OCI-LY3 (cell line): ENCODE results near the gene CHID1.

Experiments
- H2AFZ ChIP-seq: fragments of 200-600, 300-600 bp; shearing (Covaris generic); 2 replicates; pipeline ENCODE4 v1.6.0; 2014; ENCODE audit warnings: antibody characterized with exemption, low read depth, low read length
- H3K27ac ChIP-seq: fragments of 200-600, 300-600 bp; sonication (generic); 2 replicates; pipeline ENCODE4 v1.5.1; 2014; ENCODE audit warnings: mild to moderate bottlenecking, low read length, moderate library complexity, mixed read lengths
- H3K27me3 ChIP-seq: fragments of 200-600, 300-600 bp; sonication (generic); 2 replicates; pipeline ENCODE4 v1.6.1; 2014; ENCODE audit warnings: low read depth, low read length, mixed read lengths
- H3K36me3 ChIP-seq: fragments of 200-600, 300-600 bp; sonication (generic); replicated peaks from 2 replicates; pipeline ENCODE3; 2014; ENCODE audit warnings: low read depth, low read length, mixed read lengths
- H3K4me1 ChIP-seq: fragments of 300-600, 200-600 bp; sonication (generic); 2 replicates; pipeline ENCODE4 v1.6.1; 2014; ENCODE audit warnings: low read length, mixed read lengths
- H3K4me2 ChIP-seq: fragments of 200-600, 300-600 bp; sonication (generic); 2 replicates; pipeline ENCODE4 v1.6.1; 2014; ENCODE audit warnings: low read length, mixed read lengths
- H3K4me3 ChIP-seq: fragments of 300-600, 200-600 bp; sonication (generic); 2 replicates; pipeline ENCODE4 v1.5.1; 2014; ENCODE audit warnings: antibody characterized with exemption, mild to moderate bottlenecking, low read length, moderate library complexity
- H3K79me2 ChIP-seq: fragments of 300-600, 200-600 bp; shearing (Covaris generic); 2 replicates; pipeline ENCODE4 v1.6.1; 2014; ENCODE audit warnings: mild to moderate bottlenecking, low read length, mixed read lengths
- H3K9ac ChIP-seq: fragments of 300-600, 200-600 bp; shearing (Covaris generic); 2 replicates; pipeline ENCODE4 v1.6.0; 2014; ENCODE audit warnings: mild to moderate bottlenecking, low read length, moderate library complexity
- H3K9me3 ChIP-seq: fragments of 200-600, 300-600 bp; shearing (Covaris generic); 2 replicates; pipeline ENCODE4 v1.6.1; 2014; ENCODE audit warnings: low read length, mixed read lengths; ENCODE audit not compliant: insufficient read depth
- H4K20me1 ChIP-seq: fragments of 200-600, 300-600 bp; sonication (generic); 2 replicates; pipeline ENCODE4 v1.6.1; 2016; ENCODE audit warnings: low read length, mixed read lengths; ENCODE audit not compliant: insufficient read depth
- EZH2phosphoT487 ChIP-seq: fragments of 200-600 bp; shearing (Covaris generic); IDR thresholded peaks from 2 replicates; pipeline ENCODE4 v1.6.1; 2018; ENCODE audit warnings: antibody characterized with exemption, mixed run types, low read depth
- TF ChIP-seq, protein P1 (sequence below): fragments of 200-600, 300-600 bp; sonication (generic); IDR thresholded peaks from 2 replicates; pipeline ENCODE4 v1.5.1; 2014; ENCODE audit warnings: antibody characterized with exemption, low read length, low read depth

Gene CHID1

DNA sequence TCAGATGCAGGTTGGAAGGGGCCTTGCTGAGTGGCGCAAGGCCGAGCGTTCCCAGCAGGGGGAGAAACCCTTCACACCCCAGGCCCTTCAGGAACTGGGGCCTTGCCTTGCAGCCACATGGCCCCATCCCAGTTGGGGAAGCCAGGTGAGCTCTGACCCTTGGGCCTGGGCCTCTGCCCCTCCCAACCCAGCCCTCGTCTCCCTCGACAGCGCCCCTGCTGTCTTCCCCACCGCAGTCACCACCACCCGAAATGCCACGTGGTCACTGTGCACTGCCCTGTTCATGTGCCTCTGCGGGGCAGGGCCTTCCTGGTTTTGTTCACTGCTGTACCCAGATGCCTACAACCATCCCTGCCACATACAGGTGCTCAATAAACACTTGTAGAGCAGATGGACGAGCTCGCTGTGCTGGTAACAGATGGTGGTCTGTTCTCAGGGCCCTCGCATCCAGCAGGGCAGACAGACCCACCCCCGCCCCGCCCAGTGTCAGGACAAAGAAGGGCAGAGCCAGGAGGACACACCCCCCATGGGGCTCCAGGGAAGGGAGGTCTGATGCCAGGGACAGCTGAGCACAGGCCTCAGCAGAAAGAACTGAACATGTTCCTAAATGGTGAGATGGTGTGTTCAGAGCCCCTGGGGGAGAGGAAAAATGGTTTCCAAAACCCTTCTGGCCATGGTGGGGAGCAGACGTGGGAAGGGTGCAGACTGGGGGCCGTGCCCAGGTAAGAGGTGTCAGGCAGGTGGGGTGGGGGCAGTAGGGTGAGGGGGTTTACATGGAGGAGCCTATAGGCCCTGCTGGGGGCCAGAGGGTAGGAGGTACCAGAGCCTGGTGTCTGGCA is 72.0 kb downstream of the CHID1 start:
- H3K27me3 ChIP-seq, result no peaks in the 10 kb centered on the region
- no peak overlapping the region for H3K4me2 ChIP-seq
- H3K9me3 ChIP-seq, result no peaks in the 10 kb centered on the region
- H4K20me1 ChIP-seq, result peaks cover 19% of the 10 kb centered on the region
- H2AFZ ChIP-seq, result no peak overlapping the region
- H3K4me3 ChIP-seq, result no peak overlapping the region
- peaks cover 13% of the 10 kb centered on the region for H3K36me3 ChIP-seq
- peaks cover 14% of the 10 kb centered on the region for H3K4me1 ChIP-seq
- TF ChIP-seq EZH2phosphoT487, result no peak
- TF ChIP-seq, protein P1, sequence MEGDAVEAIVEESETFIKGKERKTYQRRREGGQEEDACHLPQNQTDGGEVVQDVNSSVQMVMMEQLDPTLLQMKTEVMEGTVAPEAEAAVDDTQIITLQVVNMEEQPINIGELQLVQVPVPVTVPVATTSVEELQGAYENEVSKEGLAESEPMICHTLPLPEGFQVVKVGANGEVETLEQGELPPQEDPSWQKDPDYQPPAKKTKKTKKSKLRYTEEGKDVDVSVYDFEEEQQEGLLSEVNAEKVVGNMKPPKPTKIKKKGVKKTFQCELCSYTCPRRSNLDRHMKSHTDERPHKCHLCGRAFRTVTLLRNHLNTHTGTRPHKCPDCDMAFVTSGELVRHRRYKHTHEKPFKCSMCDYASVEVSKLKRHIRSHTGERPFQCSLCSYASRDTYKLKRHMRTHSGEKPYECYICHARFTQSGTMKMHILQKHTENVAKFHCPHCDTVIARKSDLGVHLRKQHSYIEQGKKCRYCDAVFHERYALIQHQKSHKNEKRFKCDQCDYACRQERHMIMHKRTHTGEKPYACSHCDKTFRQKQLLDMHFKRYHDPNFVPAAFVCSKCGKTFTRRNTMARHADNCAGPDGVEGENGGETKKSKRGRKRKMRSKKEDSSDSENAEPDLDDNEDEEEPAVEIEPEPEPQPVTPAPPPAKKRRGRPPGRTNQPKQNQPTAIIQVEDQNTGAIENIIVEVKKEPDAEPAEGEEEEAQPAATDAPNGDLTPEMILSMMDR, result no peak
- no peak overlapping the region for H3K9ac ChIP-seq
- no peak overlapping the region for H3K27ac ChIP-seq
- peaks cover 28% of the 10 kb centered on the region for H3K79me2 ChIP-seq

GRCh38 chr11:837990-838307 is 72.7 kb downstream of the CHID1 start:
- Histone ChIP-seq H4K20me1 (peaks cover 19% of the 10 kb centered on the region), H3K36me3 (peaks cover 13% of the 10 kb centered on the region), H3K27me3 (no peaks in the 10 kb centered on the region), H3K4me2 (no peak overlapping the region), H3K9me3 (no peaks in the 10 kb centered on the region), H3K9ac (no peak overlapping the region), H3K27ac (no peak overlapping the region), H3K79me2 (peaks cover 33% of the 10 kb centered on the region), H3K4me3 (no peak overlapping the region), H2AFZ (no peak overlapping the region), H3K4me1 (peaks cover 14% of the 10 kb centered on the region)
- TF ChIP-seq, protein P1, result no peak
- TF ChIP-seq EZH2phosphoT487, result no peak

GRCh38 chr11:837189-837989 is 73.2 kb downstream of the CHID1 start:
- Histone ChIP-seq H3K4me1 (peaks cover 14% of the 10 kb centered on the region), H3K27ac (no peak overlapping the region), H3K9me3 (no peaks in the 10 kb centered on the region), H3K9ac (no peak overlapping the region), H3K4me3 (no peak overlapping the region), H3K36me3 (peaks cover 13% of the 10 kb centered on the region), H4K20me1 (peaks cover 19% of the 10 kb centered on the region), H3K4me2 (no peak overlapping the region), H3K27me3 (no peaks in the 10 kb centered on the region), H2AFZ (no peak overlapping the region), H3K79me2 (peaks cover 33% of the 10 kb centered on the region)
- no peak for TF ChIP-seq EZH2phosphoT487
- TF ChIP-seq, protein P1, result no peak

DNA sequence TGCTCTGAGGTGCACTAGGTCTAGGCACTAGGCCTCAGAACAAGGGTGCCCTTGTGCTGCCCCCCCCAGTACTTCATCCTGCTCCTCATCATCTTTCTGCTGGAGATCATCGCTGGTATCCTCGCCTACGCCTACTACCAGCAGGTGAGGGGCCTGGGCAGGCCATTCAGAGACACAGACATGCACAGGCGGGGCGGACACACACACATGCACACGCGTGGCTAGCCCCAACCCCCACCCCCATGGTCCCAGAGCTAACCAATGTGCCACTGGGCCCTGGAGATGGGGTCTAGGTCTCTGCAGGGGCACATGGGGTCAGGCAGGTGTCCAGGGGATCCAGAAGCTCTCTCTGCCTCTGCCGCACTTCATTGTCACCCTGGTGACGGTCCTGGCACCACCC is 73.9 kb downstream of the CHID1 start:
- TF ChIP-seq EZH2phosphoT487, result no peak
- TF ChIP-seq, protein P1, result no peak
- H2AFZ ChIP-seq, result no peak overlapping the region
- H3K4me1 ChIP-seq, result peaks cover 21% of the 10 kb centered on the region
- no peaks in the 10 kb centered on the region for H3K9me3 ChIP-seq
- H3K4me2 ChIP-seq, result no peak overlapping the region
- H4K20me1 ChIP-seq, result peaks cover 19% of the 10 kb centered on the region
- H3K79me2 ChIP-seq, result peaks cover 27% of the 10 kb centered on the region
- no peak overlapping the region for H3K4me3 ChIP-seq
- H3K27ac ChIP-seq, result no peak overlapping the region
- no peaks in the 10 kb centered on the region for H3K27me3 ChIP-seq
- peaks cover 13% of the 10 kb centered on the region for H3K36me3 ChIP-seq
- H3K9ac ChIP-seq, result no peak overlapping the region
